Cerebellar cortex (tissue), 1 donor: Measurements from ENCODE around the gene PSMD8.
"Not testable (repeated sequence)": the region's sequence is repeated elsewhere in the genome, so short reads cannot be mapped to it uniquely, and the experiment has no call there.

ENCODE experiments used
- DNase-seq: peaks from one replicate; pipeline ENCODE4 v3.0.0-alpha.2; 2015; ENCODE audit warnings: low spot score

Gene PSMD8

DNA sequence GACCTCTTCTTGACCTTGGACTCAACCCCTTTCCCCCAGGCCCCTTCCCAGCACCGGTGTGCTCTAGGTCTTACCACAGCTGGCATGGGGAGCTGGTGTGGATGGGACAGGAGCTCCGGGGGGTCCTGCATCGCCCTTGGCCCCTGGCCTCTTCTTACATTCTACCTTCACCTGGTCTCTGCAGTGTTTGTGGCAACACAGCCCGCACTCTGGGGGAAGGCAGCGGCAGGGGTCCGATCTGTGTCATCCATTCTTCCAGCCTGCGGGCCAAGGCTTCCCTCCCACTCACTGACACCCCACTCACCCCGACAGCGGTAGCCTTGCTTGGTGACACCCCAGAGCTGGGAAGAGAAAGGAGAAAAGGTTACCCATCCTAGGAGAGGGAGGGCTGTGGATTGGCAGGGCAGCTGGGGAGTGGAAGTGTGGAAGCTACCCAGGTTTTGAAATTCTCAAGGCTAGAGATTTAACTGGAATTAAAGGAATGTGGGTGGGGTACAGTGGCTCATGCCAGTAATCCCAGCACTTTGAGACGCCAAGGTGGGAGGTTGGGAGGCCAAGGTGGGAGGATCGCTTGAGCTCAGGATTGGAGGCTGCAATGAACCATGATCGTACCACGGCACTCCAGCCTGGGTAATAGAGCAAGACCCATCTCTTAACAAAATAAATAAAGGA is 36.8 kb downstream of the PSMD8 start:
- no peak for DNase-seq

GRCh38 chr19:38411898-38412297 is 37.5 kb downstream of the PSMD8 start:
- DNase-seq = not testable (repeated sequence)

DNA sequence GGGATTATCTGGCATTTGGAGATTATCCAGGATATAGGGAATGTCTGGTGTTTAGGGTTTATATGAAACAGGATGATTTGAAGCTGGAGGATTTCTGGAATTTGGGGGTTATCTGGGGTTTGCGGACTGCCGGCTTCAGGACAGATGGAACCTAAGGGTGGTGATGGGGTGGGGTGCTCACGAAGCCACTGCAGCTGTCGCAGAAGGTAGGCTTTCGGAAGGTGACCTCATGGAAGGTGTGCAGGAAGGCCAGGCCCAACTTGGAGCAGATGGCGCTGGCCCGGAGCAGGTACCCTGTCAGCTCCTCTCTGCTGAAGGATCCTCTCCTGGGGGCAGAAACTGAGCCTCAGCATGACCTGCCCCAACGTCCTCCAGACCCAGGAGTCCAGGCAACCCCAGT is 38.1 kb downstream of the PSMD8 start:
- no peak for DNase-seq

DNA sequence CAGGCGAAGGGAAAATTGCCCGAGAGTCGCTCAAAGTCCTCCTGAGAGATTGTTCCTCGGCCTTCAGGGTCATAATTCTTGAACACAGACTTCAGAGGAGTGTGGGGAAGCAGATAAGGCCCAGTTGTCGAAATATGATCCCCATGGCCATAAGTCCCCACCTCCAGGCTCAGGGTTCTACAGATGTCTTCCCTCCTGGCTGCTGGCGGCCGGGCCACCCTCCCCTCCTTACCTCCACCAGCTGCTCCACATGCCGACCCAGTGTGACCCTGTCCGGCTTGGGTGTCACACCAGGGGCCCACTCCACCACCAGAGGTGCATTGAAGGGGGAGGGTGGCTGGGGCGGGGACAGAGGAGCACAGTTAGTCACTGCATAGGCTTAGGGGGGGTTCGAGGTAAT is 38.6 kb downstream of the PSMD8 start:
- DNase-seq = no peak

- no peak for DNase-seq
Observed at GRCh38 chr19:38413416-38413815, 39.0 kb downstream of the PSMD8 start.

DNA sequence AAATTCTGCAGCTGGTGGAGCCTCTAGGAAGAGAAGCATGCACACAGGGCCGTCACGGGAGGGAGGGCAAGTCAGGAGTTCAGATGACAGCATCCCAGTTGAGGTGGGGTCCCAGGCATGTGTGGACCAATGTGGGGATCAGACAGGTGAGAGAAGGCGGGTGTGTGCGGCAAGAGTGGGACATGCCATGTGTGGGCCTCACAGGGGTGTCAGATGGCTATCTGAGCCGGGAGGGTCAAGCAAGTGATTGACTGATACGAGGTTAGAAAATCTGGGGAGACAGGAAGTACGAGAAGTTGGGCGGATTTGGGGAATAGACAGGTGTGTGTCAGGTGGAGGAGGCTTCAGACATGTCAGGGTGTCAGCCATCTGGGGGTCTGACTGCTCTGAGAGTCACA is 42.8 kb downstream of the PSMD8 start:
- no peak for DNase-seq

DNA sequence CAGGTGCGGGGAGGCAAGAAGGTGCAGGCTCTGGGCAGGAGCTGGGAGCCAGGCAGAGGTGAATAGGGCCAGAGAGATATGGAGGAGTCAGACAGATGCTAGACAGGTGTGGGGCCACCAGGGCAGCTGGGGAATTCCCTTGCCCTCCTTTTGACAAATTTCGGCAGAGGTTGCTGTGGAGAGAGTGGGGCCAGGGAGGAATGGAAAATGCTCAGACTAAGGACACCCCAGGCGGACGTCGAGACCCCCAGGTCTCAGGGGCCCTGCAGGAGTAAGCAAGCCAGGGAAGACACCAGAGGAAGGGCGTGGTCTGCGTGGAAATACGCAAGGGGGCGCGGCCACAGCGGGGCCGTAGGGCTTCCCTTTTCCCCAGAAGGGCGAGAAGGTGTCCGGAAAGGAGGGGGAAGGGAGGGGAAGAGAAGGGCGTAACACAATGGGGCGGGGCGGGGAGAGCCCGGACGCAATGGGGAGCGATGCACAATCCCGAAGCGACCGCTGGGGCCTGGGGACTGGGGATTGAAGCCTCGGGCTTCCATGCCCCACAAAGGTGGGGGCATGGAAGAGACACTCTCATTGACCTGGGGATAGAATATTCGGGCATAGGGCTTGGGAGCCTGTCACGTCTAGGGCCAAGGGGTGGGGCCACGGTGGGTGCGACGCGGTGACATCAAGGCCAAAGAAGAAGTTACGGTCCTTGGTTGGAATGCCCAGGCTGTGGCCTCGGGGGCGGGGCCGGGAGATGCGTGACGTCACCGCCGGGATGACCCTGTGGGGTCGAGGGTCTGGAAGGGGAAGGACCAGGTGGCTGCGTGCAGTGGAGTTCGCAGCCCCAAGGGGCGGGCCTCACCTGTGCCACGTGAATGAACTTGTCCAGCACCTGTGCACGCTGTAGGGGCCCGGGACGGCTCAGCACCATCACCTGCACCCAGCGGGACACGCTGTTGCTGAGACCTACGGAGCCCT is 43.5 kb downstream of the PSMD8 start:
- DNase-seq = no peak

DNA sequence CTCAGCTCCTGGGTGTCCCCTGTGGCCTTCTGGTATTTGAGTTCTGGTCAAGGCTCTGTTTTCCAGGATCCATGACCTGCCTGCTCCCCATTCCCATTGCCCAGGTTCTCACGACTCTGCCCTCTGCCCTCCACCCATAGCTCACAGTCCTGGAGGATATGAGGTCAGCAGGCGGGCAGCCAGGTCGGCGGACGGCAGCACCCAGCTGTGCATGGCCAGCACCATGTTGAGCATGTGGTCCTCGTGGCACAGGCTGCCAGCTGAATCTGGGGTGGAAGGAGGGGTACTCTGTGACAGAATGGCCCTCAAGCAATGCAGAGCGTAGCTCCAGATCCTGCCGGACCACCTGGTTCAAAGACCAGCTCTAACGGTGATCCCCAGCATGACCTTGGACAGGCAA is 46.6 kb downstream of the PSMD8 start:
- no peak for DNase-seq

DNA sequence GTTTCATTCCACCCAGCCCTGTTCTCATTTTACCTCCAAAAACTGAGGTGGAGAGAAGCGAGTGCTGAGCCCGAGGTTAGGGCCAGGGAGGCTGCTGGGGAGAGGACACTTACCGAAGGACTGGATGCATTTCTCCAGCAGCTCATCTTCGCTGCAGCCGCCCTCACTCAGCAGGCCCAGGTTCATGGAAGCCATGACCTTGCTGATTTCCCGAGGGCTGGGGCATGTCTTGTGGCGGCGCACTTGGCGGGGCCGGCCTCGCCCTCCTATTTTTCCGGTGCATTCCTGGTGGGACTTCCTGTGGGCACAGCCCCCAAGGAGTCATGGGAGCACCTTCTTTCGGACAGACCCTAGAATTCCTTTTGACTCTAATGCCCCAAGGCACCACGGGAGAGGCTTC is 47.5 kb downstream of the PSMD8 start:
- no peak for DNase-seq

GRCh38 chr19:38422438-38422837 is 48.1 kb downstream of the PSMD8 start:
- DNase-seq = no peak

DNA sequence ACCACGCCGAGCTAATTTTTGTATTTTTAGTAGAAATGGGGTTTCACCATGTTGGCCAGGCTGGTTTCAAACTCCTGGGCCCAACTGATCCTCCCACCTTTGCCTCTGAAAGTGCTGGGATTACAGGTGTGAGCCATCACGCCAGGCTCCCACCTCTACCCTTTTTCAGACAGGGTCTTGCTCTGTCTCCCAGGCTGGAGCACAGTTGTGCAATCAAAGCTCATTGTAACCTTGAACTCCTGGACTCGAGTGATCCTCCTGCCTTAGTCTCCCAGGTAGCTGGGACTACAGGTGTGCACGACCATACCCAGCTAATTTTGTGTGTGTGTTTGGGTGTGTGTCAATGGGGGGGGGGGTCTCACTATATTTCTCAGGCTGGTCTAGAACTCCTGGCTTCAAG is 49.9 kb downstream of the PSMD8 start:
- no peak for DNase-seq

DNA sequence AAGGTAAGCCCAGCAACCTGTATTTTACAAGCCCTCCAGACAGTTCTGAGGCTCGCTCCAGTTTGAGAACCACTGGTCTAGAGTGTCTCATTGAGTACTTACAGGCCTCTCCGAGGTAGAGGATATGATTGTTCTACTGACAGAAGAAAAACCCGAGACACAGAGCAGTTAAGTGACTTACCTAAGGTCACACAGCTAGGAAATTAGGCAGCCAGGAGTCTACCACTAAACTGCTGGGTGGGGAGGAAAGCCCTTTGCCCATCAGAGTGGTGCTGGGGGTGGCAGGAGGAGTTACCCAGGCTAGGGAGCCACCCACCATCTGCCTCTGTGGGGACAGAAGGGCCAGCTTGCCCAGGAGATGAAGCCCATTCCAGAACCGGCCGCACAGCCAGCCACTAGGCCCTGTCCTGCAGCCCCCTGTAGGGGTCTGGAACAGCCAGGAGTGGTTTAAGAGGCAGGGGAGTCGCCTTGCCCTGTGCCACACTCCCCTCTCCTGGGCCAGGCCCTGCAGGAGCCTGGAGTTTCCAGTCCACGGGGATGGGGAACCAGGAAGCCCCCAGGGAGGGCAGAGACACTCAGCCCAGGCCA is 50.9 kb downstream of the PSMD8 start:
- no peak for DNase-seq

- DNase-seq = no peak
Observed at GRCh38 chr19:38425810-38426466, 51.6 kb downstream of the PSMD8 start, which contains the start of gene RASGRP4. TSS of gene RASGRP4 (minus strand) at chr19:38426219. CDS start at chr19:38426091, 128 bp downstream.

DNA sequence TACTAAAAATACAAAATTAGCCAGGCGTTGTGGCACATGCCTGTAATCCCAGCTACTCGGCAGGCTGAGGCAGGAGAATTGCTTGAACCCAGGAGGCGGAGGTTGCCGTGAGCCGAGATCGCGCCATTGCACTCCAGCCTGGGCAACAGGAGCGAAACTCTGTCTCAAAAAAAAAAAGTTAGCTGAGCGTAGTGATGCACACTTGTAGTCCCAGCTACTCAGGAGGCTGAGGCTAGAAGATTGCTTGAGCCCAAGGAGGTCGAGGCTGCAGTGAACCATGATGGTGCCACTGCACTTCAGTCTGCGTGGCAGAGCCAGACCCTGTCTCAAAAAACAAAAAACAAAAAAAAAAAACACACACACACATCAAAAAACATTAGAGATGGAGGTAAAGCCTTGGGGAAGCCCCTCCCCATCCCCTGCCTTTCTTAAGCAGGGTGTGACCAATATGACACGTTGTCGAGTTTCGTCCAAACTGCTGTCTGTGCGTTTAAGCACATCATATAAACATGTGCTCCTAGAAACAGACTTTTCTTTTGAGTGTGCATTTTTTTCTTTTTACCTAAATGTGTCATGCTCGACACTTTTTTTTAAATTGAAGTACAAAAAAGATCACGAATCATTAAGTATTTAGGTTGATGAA is 52.8 kb downstream of the PSMD8 start:
- DNase-seq = not testable (repeated sequence)

GRCh38 chr19:38429055-38429810 is 54.9 kb downstream of the PSMD8 start:
- no peak for DNase-seq

DNA sequence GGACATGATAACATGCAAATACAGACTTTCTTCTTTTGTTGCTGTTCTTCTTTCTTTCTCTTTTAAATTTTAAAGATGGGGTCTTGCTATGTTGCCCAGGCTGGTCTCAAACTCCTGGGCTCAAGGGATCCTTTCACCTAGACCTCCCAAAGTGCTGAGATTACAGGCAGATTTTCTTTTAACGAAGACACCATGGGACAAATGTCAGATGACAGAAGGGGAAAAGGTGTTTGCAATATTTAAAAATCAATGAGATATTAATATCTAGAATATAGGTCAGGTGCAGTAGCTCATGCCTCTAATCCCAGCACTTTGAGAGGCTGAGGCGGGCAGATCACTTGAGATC is 55.4 kb downstream of the PSMD8 start:
- DNase-seq = no peak

- DNase-seq = no peak
Observed at GRCh38 chr19:38430931-38431330, 56.6 kb downstream of the PSMD8 start.

DNA sequence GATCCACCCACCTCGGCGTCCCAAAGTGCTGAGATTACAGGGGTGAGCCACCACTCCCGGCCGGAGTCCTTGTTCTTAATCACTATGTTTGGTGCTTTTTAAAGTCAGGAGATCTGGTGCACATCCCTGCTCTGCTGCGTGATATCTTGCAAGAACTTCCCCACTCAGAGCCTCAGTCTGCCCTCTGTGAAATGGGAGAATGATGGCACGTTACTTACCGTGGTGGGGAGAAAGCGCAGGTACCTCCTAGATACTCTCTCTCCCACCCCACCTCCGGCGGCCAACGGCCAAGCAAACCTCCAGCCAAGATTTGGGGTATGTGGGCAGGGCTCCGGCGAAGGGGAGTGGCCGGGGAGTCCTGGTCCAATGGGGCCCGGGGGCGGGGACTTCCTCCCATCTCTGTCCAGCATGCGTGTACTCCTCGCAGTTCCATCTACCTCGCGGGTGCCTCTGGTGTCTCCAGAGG is 58.9 kb downstream of the PSMD8 start, which contains the start of gene RYR1:
TSS of gene RYR1 (plus strand) at position 424 of the 466 bp plus-strand sequence. CDS start 139 bp downstream, outside the sequence.
- peak; percentile 17 for DNase-seq
